LNCAP (cell line): ENCODE measurements around the gene P2RY1.

Experiments
- CTCF ChIP-seq: fragments of 450-650 bp; IDR thresholded peaks from 2 replicates; pipeline ENCODE4 v1.5.1; 2017; ENCODE audit warnings: mild to moderate bottlenecking

Gene P2RY1

GRCh38 chr3:152834776-152835600, at the start of gene P2RY1:
TSS of gene P2RY1 (plus strand) at chr3:152835131. CDS start at chr3:152835783, 652 bp downstream.
- no peak; the same call in 1 of the 2 replicates for TF ChIP-seq CTCF

GRCh38 chr3:152786977-152787681, 47.8 kb upstream of the P2RY1 start:
- TF ChIP-seq CTCF = no peak

DNA sequence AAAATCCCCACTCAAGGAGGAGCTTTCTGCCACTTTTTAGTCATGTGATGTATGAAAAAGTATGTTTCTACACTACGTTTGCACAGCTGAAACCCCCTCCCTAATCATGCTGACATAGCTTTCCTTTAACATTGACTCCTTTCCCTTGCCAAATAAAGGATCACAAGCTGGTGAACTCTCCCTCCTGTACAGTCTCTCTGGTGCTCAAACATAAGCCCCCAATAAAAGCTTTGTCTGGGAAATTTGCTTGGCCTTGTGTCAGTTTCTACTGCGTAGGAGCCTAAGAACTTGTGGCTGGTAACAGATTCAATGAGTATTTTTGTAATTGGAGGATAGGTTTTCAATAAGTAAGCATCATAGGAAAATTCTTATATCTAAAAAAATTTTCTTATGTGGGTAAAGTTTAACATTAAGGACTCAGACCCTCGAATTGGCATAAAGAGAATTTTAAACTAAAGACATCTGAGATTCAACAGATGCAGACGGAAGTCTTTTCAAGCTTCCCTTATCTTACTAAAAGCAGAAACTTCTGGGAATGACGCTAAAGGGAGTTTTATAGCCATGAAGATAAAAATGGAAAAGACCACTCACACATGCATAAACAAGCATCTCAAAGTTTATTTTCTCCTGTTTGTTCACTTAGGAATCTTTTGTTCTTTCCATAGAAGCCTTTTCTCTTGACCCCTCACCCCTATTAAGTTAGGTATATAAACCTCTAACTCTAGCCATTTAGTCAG, 44.1 kb upstream of the P2RY1 start:
- TF ChIP-seq CTCF = no peak

- no peak for TF ChIP-seq CTCF
Measured at GRCh38 chr3:152793969-152794368, 41.0 kb upstream of the P2RY1 start.

- no peak for TF ChIP-seq CTCF
Measured at GRCh38 chr3:152797751-152798432, 37.0 kb upstream of the P2RY1 start.

DNA sequence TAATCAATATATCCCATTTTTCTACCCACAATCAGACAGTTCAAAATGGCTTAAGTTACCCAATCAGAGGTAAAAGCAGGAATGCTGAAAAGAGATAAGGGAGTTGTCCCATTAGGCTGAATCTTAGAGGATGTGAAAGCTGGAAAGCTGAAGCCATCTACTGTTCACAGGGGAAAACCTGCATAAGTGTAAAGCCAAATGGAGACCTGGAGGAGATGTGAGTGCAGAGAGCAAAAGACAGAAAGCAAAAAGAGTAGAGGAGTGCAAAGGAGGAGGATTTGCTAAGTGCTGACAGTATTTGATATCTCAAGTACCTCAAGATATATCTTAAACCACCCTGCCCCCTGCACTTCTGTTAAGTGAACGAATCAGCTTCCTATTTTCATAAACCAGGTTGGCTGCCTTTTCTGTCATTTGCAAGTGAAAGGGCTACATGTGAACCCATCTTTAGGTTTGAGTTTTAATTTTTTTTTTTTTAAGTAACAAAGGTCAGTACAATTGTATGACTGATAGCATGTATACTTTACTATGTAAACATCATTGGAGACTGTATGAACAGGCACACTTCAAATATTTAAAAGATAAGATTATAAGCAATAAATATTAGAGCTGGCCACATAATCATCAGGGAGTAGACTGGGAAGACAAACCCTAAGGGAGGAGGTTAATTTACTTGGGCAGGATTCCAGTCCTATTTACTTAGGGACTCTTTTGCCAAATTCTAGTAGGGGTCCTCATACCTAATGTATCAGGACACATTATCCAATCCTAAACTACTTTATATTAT, 22.8 kb upstream of the P2RY1 start:
- TF ChIP-seq CTCF = no peak
